Fibroblast of villous mesenchyme (primary cell): ENCODE data around the gene PLXNC1. TPM values are rescaled to one million over a fixed set of nuclear protein-coding genes. Genes with fewer than 3 reads are reported as not detected.
A peak's percentile ranks its signal among the peaks of the same experiment; 100 is the strongest.

Experiments
- DNase-seq: peaks from one replicate; pipeline ENCODE4 v3.0.0-alpha.2; 2010; ENCODE audit warnings: low read depth
- H3K4me3 ChIP-seq: 2 replicates; pipeline ENCODE4 v1.5.1; 2011; ENCODE audit warnings: low read depth, mild to moderate bottlenecking, low read length
- total RNA-seq: library from RNA; depleted of rRNA; stranded (reverse); fragments of >200 nt; gene quantifications from 2 replicates; pipeline ENCODE4 v1.2.3, GENCODE V29; 2012
- TF ChIP-seq, protein P1 (sequence below): IDR thresholded peaks from 2 replicates; pipeline ENCODE4 v1.5.1; 2012; ENCODE audit warnings: low read depth, mild to moderate bottlenecking, low read length; ENCODE audit not compliant: insufficient read depth

PLXNC1 gene
- total RNA-seq, 1 donor, result 0.86 TPM

DNA sequence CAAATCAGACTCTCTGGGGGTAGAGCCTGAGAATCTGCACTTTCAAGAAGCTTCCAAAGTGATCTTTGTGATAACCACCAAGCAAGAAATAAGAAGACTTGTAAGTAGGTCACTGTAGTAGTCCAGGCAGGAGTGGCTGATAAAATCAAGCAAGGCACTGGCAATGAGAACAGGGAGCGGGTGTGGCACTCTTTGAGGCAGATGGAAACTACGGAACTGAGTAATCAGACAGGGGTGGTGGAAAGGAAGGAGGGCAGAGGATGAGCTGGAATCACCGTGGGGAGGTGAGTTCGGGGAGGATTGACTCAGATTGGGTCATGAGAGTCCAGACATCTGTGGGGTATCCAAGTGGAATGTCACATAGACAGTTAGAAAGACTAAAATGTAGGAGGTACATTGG, 44.4 kb upstream of the PLXNC1 start:
- TF ChIP-seq, protein P1, sequence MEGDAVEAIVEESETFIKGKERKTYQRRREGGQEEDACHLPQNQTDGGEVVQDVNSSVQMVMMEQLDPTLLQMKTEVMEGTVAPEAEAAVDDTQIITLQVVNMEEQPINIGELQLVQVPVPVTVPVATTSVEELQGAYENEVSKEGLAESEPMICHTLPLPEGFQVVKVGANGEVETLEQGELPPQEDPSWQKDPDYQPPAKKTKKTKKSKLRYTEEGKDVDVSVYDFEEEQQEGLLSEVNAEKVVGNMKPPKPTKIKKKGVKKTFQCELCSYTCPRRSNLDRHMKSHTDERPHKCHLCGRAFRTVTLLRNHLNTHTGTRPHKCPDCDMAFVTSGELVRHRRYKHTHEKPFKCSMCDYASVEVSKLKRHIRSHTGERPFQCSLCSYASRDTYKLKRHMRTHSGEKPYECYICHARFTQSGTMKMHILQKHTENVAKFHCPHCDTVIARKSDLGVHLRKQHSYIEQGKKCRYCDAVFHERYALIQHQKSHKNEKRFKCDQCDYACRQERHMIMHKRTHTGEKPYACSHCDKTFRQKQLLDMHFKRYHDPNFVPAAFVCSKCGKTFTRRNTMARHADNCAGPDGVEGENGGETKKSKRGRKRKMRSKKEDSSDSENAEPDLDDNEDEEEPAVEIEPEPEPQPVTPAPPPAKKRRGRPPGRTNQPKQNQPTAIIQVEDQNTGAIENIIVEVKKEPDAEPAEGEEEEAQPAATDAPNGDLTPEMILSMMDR, result no peak
- no peak for DNase-seq
- no peak overlapping the region for H3K4me3 ChIP-seq

GRCh38 chr12:94107910-94108309, 40.5 kb upstream of the PLXNC1 start:
- H3K4me3 ChIP-seq, result no peak overlapping the region
- no peak for DNase-seq
- TF ChIP-seq, protein P1, result no peak

DNA sequence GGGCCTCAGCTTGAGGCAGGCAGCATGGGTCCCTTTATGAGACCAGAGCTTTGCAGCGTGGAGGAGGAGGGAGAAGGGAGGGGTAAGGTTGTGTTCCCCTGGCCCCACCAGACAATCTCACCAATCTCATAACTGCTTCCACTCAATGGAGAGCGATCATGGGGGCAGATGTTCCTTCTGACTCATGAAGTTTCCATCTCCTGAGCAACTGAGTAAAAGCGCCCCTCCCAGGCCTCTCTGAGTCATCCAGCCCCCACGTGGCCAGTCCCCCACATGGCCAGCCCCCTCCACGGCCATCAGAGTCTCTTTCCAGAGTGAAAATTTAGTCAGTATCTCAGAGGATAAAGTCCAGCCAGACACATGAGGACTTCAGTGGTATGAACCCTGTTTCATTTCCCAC, 39.2 kb upstream of the PLXNC1 start:
- H3K4me3 ChIP-seq, result no peak overlapping the region
- TF ChIP-seq, protein P1, result no peak

DNA sequence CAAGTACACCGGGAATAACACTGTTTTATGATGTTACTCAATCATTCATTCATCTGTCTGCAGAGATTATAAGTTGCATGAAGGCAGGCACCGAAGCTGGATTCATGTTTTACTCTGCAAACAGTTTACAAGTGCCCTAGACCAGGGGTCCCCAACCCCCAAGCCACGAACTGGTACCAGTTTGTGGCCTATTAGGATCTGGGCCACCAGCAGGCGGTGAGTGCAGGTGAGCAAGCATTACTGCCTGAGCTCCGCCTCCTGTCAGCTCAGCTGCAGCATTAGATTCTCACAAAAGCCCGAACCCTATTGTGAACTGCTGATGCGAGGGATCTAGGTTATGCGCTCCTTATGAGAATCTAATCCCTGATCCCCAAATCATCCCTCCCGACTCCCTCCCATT, 38.1 kb upstream of the PLXNC1 start:
- H3K4me3 ChIP-seq, result no peak overlapping the region
- DNase-seq, result no peak

More for the DNA sequence above, 39.2 kb upstream of the PLXNC1 start:
- peak; percentile 45 for DNase-seq

GRCh38 chr12:94111302-94111701, 37.1 kb upstream of the PLXNC1 start:
- TF ChIP-seq, protein P1, result no peak

More for the DNA sequence above, 38.1 kb upstream of the PLXNC1 start:
- TF ChIP-seq, protein P1, result no peak

GRCh38 chr12:94112121-94112520, 36.3 kb upstream of the PLXNC1 start:
- TF ChIP-seq, protein P1, result no peak
- no peak overlapping the region for H3K4me3 ChIP-seq
- DNase-seq, result no peak

More at GRCh38 chr12:94111302-94111701, 37.1 kb upstream of the PLXNC1 start:
- DNase-seq, result no peak
- no peak overlapping the region for H3K4me3 ChIP-seq

- H3K4me3 ChIP-seq, result no peak overlapping the region
- DNase-seq, result no peak
- TF ChIP-seq, protein P1, result no peak
Measured at GRCh38 chr12:94114166-94114565, 34.2 kb upstream of the PLXNC1 start.
